Anterior cingulate cortex (tissue), 58 donors: ENCODE measurements around the gene ZNF747.

Experiments used
- DNase-seq, 58 donors: peaks; one replicate each; lab custom pipeline; 2025; lab: John Stamatoyannopoulos, UW

The ZNF747 gene

DNA sequence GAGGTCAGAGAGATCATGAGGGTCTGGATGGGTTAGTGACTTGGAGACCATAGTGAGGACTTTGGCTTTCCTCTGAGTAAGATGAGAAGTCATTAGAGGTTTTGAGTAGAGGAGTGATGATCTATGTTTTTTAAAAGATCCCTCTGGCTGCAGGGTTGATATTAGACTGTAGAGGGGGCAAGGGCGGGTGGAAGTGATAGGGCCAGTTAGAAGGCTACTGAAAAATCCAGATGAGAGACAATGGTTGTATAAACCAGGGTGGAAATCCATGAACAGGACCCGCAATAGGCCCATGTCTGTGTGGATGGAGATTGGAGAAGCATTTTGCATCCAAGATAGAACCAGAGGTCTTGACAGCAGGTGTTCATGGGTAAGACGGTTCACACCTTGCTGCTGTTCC, 52.3 kb downstream of the ZNF747 start:
- DNase-seq, result no peak

GRCh38 chr16:30481381-30481780, 53.3 kb downstream of the ZNF747 start:
- DNase-seq, result no peak
